CD8-positive, alpha-beta memory T cell (primary cell): Measurements from ENCODE around the gene SLC25A17. TPM values are rescaled to one million over a fixed set of nuclear protein-coding genes. Genes with fewer than 3 reads are reported as not detected.
"Not testable (repeated sequence)": the region's sequence is repeated elsewhere in the genome, so short reads cannot be mapped to it uniquely, and the experiment has no call there.

ENCODE experiments used
- CTCF ChIA-PET: fragments of 350-600 bp; sonication (Branson Sonifier 250); formaldehyde crosslinking; loops from one replicate; lab custom pipeline; 2021; ENCODE audit warnings: antibody characterized with exemption; lab: Charles Lee
- POLR2A ChIA-PET: fragments of 350-600 bp; sonication (Branson Sonifier 250); formaldehyde crosslinking; loops from one replicate; lab custom pipeline; 2021; ENCODE audit warnings: antibody characterized with exemption; lab: Charles Lee
- DNase-seq, 5 donors: peaks; one replicate each; pipeline versions ENCODE4 v3.0.0 to v3.0.0-alpha.2; 2020 to 2022; ENCODE audit warnings: mixed read lengths in 1 of 5
- H3K27ac ChIP-seq: one replicate; pipeline ENCODE4 v1.7.0; 2013; ENCODE audit warnings: low read depth, mild to moderate bottlenecking, low read length, moderate library complexity
- H3K27me3 ChIP-seq: 2 replicates; pipeline ENCODE4 v1.7.0; 2013; ENCODE audit warnings: low read length, mild to moderate bottlenecking; ENCODE audit not compliant: insufficient read depth, poor library complexity, severe bottlenecking
- H3K36me3 ChIP-seq: 2 replicates; pipeline ENCODE4 v1.7.0; 2013; ENCODE audit warnings: mild to moderate bottlenecking, low read length, moderate library complexity; ENCODE audit not compliant: insufficient read depth
- H3K4me1 ChIP-seq: 2 replicates; pipeline ENCODE4 v1.7.0; 2013; ENCODE audit warnings: mild to moderate bottlenecking, low read length, moderate library complexity; ENCODE audit not compliant: insufficient read depth
- H3K4me3 ChIP-seq: 2 replicates; pipeline ENCODE4 v1.7.0; 2013; ENCODE audit warnings: mild to moderate bottlenecking, low read length
- H3K9me3 ChIP-seq: 2 replicates; pipeline ENCODE4 v1.7.0; 2013; ENCODE audit warnings: mild to moderate bottlenecking, low read length
- H3K27ac Mint-ChIP-seq, 8 donors: one replicate each; pipeline ENCODE4 v1.8.0; 2020 to 2021; ENCODE audit warnings: mixed read lengths in 8 of 8, mild to moderate bottlenecking in 6 of 8, inconsistent platforms in 3 of 8, moderate library complexity in 3 of 8
- H3K27me3 Mint-ChIP-seq, 2 donors: one replicate each; pipeline ENCODE4 v1.8.0; 2020 to 2021; ENCODE audit warnings: mixed read lengths in 2 of 2, mild to moderate bottlenecking in 1 of 2, moderate library complexity in 1 of 2
- H3K36me3 Mint-ChIP-seq, 3 donors: one replicate each; pipeline ENCODE4 v1.8.0; 2020 to 2021; ENCODE audit warnings: mixed read lengths in 3 of 3, inconsistent platforms in 1 of 3, mild to moderate bottlenecking in 1 of 3
- H3K4me1 Mint-ChIP-seq, 3 donors: one replicate each; pipeline ENCODE4 v1.8.0; 2020 to 2021; ENCODE audit warnings: mixed read lengths in 3 of 3, inconsistent platforms in 1 of 3, mild to moderate bottlenecking in 1 of 3
- H3K4me3 Mint-ChIP-seq, 7 donors: one replicate each; pipeline ENCODE4 v1.8.0; 2020 to 2021; ENCODE audit warnings: mixed read lengths in 7 of 7, mild to moderate bottlenecking in 6 of 7, moderate library complexity in 4 of 7, inconsistent platforms in 2 of 7
- H3K9me3 Mint-ChIP-seq, 5 donors: one replicate each; pipeline ENCODE4 v1.8.0; 2020 to 2022; ENCODE audit warnings: mixed read lengths in 5 of 5, mild to moderate bottlenecking in 3 of 5, moderate library complexity in 2 of 5, inconsistent platforms in 1 of 5
- polyA plus RNA-seq: library from polyadenylated mRNA; unstranded; fragments of 300-500 nt; fragmentation: Illumina TruSeq; gene quantifications from one replicate; pipeline ENCODE4 v1.2.3, GENCODE V29; 2021
- total RNA-seq, 2 experiments: library from RNA; stranded (reverse); gene quantifications; one replicate each; pipeline ENCODE4 v1.2.3, GENCODE V29; 2021

The SLC25A17 gene
- total and polyA plus RNA-seq, 3 experiments from 2014 or later = 17.6 to 35.1 (median 31.4) TPM

GRCh38 chr22:40726514-40726913 is 92.6 kb downstream of the SLC25A17 start:
- Histone ChIP-seq H3K27ac (no peak overlapping the region), H3K4me1 (peaks cover 51% of the 10 kb centered on the region), H3K36me3 (no peaks in the 10 kb centered on the region), H3K4me3 (no peak overlapping the region), H3K9me3 (no peaks in the 10 kb centered on the region), H3K27me3 (no peaks in the 10 kb centered on the region)
- Mint-ChIP-seq H3K4me1 (peaks cover 25 to 42% (median 37%) of the 10 kb centered on the region in 3 donors), H3K9me3 (peaks cover 0 to 3% (median 2%) of the 10 kb centered on the region in 5 donors), H3K27ac (peak overlapping the region; percentile 26 to 86 (median 64)), H3K36me3 (peaks cover 0 to 8% (median 0%) of the 10 kb centered on the region in 3 donors), H3K27me3 (no peaks in the 10 kb centered on the region), H3K4me3 (peak overlapping the region in 5 of 7 donors; percentile 49 to 68 (median 57))
- DNase-seq = peak in 2 of 5 donors; percentile 14 to 50
- POLR2A ChIA-PET = no interaction called here
- CTCF ChIA-PET = interaction anchor here (3.8 kb wide), 1 partner anchor 43 kb away, joined by 18 read pairs; no protein-coding TSS in a partner anchor

DNA sequence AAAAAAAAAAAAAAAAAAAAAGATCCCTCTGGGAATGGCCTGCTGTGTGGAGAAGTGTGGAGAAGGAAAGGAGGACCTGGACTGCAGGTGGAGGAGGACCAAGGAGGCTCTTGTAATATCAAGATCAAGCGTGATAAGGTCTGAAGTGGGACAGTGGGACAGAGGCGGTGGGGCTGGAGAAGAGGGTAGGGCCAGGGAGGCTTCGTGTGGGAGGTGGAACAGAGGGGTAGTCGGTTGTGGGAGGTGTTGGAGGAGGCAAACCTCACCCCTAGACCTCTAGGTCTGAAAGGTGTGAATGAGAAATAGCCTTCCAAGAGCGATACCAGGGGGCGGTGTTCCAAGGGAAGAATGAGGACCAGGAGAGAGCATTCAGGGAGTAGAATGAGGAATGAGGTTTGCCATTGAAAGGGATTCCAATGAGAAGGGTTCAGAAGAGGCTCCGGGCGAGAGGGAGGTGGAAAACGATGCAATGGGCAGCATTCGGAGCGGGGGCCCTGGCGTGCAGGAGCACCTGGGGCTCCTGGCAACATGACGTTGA is 95.7 kb downstream of the SLC25A17 start:
- Mint-ChIP-seq H3K36me3 (peaks cover 0 to 3% (median 0%) of the 10 kb centered on the region in 3 donors), H3K4me3 (no peak overlapping the region), H3K9me3 (peaks cover 0 to 3% (median 0%) of the 10 kb centered on the region in 5 donors), H3K4me1 (peaks cover 12 to 27% (median 24%) of the 10 kb centered on the region in 3 donors), H3K27ac (no peak overlapping the region), H3K27me3 (peaks cover 0 to 8% of the 10 kb centered on the region in 2 donors)
- Histone ChIP-seq H3K4me1 (peaks cover 22% of the 10 kb centered on the region), H3K36me3 (no peaks in the 10 kb centered on the region), H3K4me3 (no peak overlapping the region), H3K27me3 (no peaks in the 10 kb centered on the region), H3K27ac (no peak overlapping the region), H3K9me3 (no peaks in the 10 kb centered on the region)
- ChIA-PET POLR2A (no interaction called here), CTCF (no interaction called here)
- DNase-seq = no peak

- Mint-ChIP-seq H3K27ac (peak overlapping the region in 1 of 8 donors; percentile 56), H3K4me3 (no peak overlapping the region), H3K27me3 (peaks cover 0 to 8% of the 10 kb centered on the region in 2 donors), H3K36me3 (peaks cover 0 to 3% (median 0%) of the 10 kb centered on the region in 3 donors), H3K4me1 (peaks cover 4 to 10% (median 5%) of the 10 kb centered on the region in 3 donors), H3K9me3 (peaks cover 0 to 3% (median 0%) of the 10 kb centered on the region in 5 donors)
- DNase-seq = no peak
- CTCF ChIA-PET = no interaction called here
- POLR2A ChIA-PET = no interaction called here
- Histone ChIP-seq H3K27me3 (no peaks in the 10 kb centered on the region), H3K36me3 (no peaks in the 10 kb centered on the region), H3K4me3 (no peak overlapping the region), H3K4me1 (peaks cover 3% of the 10 kb centered on the region), H3K9me3 (no peaks in the 10 kb centered on the region), H3K27ac (no peak overlapping the region)
These were observed 97.9 kb downstream of the SLC25A17 start for GRCh38 chr22:40721266-40721665.

- H3K27ac ChIP-seq = no peak overlapping the region
- H3K36me3 ChIP-seq = no peaks in the 10 kb centered on the region
- no peaks in the 10 kb centered on the region for H3K27me3 ChIP-seq
- H3K4me1 ChIP-seq = no peaks in the 10 kb centered on the region
- H3K36me3 Mint-ChIP-seq = peaks cover 0 to 3% (median 0%) of the 10 kb centered on the region in 3 donors
- CTCF ChIA-PET = interaction anchor here (2.0 kb wide), 1 partner anchor 11 kb away, joined by 4 read pairs; no protein-coding TSS in a partner anchor
- peaks cover 0 to 3% (median 0%) of the 10 kb centered on the region in 5 donors for H3K9me3 Mint-ChIP-seq
- peak overlapping the region in 1 of 8 donors; percentile 56 for H3K27ac Mint-ChIP-seq
- H3K27me3 Mint-ChIP-seq = peaks cover 0 to 8% of the 10 kb centered on the region in 2 donors
- H3K4me1 Mint-ChIP-seq = peaks cover 4 to 10% (median 5%) of the 10 kb centered on the region in 3 donors
- H3K4me3 ChIP-seq = no peak overlapping the region
- peak overlapping the region in 1 of 7 donors; percentile 69 for H3K4me3 Mint-ChIP-seq
- H3K9me3 ChIP-seq = no peaks in the 10 kb centered on the region
- no peak for DNase-seq
- POLR2A ChIA-PET = no interaction called here
These were observed 98.4 kb downstream of the SLC25A17 start for GRCh38 chr22:40720538-40721256.

GRCh38 chr22:40720156-40720537 is 99.0 kb downstream of the SLC25A17 start:
- H3K4me1 ChIP-seq, H3K9me3 ChIP-seq, H3K36me3 Mint-ChIP-seq, H3K4me3 Mint-ChIP-seq, H3K36me3 ChIP-seq, H3K27ac ChIP-seq, H3K4me3 ChIP-seq, DNase-seq, H3K9me3 Mint-ChIP-seq, POLR2A ChIA-PET, H3K27me3 ChIP-seq, H3K27me3 Mint-ChIP-seq: not testable (repeated sequence)
- H3K4me1 Mint-ChIP-seq = peaks cover 4 to 10% (median 5%) of the 10 kb centered on the region in 3 donors
- peak overlapping the region in 1 of 8 donors; percentile 78 for H3K27ac Mint-ChIP-seq
- CTCF ChIA-PET = interaction anchor here (2.0 kb wide), 1 partner anchor 10 kb away, joined by 4 read pairs; no protein-coding TSS in a partner anchor

Other genes with a start within 250 kb of the SLC25A17 start
- 10 to 100 TPM; 38.6 to 40.5 TPM for gene MRTFA, start 182.6 kb downstream of the SLC25A17 start, total RNA-seq
- gene MRTFA, start 182.6 kb downstream of the SLC25A17 start, polyA plus RNA-seq = 22.9 TPM
- not detected for gene MCHR1, start 139.9 kb downstream of the SLC25A17 start, total RNA-seq
- gene MCHR1, start 139.9 kb downstream of the SLC25A17 start, polyA plus RNA-seq = not detected
- gene ST13, start 37.3 kb upstream of the SLC25A17 start, total RNA-seq = 100 to 1,000 TPM; 201 to 218 TPM
- 176 TPM for gene ST13, start 37.3 kb upstream of the SLC25A17 start, polyA plus RNA-seq
- 10 to 100 TPM; 18.7 to 19.6 TPM for gene XPNPEP3, start 37.8 kb upstream of the SLC25A17 start, total RNA-seq
- gene XPNPEP3, start 37.8 kb upstream of the SLC25A17 start, polyA plus RNA-seq = 9.1 TPM
- gene DNAJB7, start 42.8 kb upstream of the SLC25A17 start, total RNA-seq = not detected
- 0.23 TPM for gene DNAJB7, start 42.8 kb upstream of the SLC25A17 start, polyA plus RNA-seq
- gene RBX1, start 132.0 kb upstream of the SLC25A17 start, total RNA-seq = 10 to 100 TPM; 88.3 to 88.8 TPM
- 147 TPM for gene RBX1, start 132.0 kb upstream of the SLC25A17 start, polyA plus RNA-seq